Stimulated activated CD8-positive, alpha-beta memory T cell treated with anti-CD3 and anti-CD28 coated beads, Interleukin-12 subunit alpha, Interleukin-12 subunit beta, amount 100 ng/mL, for 1 hour (primary cell): ENCODE data around the gene INPP5F.

Experiments used
- DNase-seq: peaks from one replicate; pipeline ENCODE4 v3.0.0-alpha.2; 2020; ENCODE audit warnings: low read depth

Gene INPP5F

DNA sequence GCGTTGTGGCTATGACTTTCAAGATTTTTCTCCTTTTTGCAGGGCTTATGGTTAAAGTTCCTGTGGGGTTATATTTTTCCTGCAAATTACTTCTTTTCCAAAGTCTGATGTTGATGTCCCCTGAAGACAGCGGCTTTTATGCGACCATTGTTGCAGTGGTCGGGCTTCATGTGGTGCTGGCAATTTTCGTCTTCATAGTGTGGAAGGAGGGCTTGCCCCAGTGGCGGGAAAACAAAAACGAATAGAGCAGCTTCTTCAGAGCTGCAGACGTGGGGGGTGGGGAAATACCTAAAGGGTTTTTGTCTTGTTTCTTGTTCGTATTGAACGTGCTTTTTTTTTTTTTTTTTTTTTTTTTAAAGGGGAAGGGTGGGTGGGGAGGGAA lies 93.0 kb downstream of the INPP5F start:
- DNase-seq = no peak

DNA sequence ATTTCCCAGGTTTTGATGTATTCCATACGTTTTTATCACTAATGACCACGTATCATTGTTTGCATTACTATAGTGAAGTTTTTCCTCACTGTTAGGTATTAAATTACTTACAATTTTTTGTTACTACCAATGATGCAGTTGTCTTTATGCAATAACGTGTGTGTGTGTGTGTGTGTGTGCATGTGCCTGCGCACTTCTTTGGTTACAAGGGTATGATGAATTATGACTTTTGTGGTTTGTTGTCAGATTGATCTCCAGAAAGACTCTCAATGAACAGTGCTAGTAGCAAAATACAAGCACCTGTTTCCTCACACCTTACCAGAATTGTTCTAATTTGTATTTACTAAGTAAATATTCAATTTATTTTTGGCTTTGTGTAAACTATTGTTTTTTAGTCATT lies 95.3 kb downstream of the INPP5F start:
- DNase-seq = no peak

DNA sequence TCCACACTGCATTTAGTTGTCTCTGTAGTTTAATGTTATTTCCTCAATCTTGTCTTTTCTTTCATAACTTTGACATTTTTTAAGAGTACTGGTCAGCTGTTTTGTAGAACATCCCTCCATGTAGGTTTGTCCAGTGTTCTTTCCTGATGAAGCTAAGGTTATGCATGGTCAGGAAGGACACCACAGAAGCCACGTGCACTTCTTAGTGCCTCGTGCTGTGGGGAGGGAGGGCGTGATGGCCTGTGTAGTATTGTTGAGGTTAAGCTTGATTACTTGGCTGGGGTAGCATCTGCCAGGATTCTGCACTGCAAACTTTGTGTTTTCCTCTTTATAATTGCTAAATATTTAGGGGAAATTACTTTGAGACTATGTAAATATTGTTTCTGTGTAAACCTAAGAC lies 98.4 kb downstream of the INPP5F start:
- DNase-seq = no peak

- no peak for DNase-seq
These were observed 100.9 kb downstream of the INPP5F start for GRCh38 chr10:119826771-119827170.

- no peak for DNase-seq
These were observed 101.6 kb downstream of the INPP5F start for GRCh38 chr10:119827430-119827829.

GRCh38 chr10:119829429-119829828 lies 103.6 kb downstream of the INPP5F start:
- no peak for DNase-seq

DNA sequence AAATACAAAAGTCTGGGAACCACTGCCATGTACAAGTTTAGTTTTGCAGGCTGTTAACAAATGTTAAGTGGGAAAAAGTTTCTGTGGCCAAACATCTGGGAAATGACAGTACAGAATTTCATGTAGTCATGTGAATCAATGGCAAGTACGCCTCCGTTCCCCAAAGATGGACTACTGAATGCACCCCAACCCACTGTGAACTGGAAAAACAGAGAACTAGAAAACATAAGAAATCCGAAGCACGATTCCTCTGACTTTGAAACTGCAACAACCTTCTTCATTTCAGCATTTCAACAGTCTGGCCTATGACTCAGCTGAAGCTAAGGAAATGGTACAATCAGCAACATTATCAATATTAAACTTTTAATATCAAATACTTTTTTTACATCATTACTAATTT lies 105.0 kb downstream of the INPP5F start:
- no peak for DNase-seq

- no peak for DNase-seq
These were observed 105.8 kb downstream of the INPP5F start for GRCh38 chr10:119831656-119832055.

GRCh38 chr10:119832951-119833350 lies 107.1 kb downstream of the INPP5F start:
- no peak for DNase-seq

GRCh38 chr10:119834188-119834587 lies 108.3 kb downstream of the INPP5F start:
- DNase-seq = no peak

GRCh38 chr10:119845656-119846055 lies 119.8 kb downstream of the INPP5F start:
- DNase-seq = no peak

DNA sequence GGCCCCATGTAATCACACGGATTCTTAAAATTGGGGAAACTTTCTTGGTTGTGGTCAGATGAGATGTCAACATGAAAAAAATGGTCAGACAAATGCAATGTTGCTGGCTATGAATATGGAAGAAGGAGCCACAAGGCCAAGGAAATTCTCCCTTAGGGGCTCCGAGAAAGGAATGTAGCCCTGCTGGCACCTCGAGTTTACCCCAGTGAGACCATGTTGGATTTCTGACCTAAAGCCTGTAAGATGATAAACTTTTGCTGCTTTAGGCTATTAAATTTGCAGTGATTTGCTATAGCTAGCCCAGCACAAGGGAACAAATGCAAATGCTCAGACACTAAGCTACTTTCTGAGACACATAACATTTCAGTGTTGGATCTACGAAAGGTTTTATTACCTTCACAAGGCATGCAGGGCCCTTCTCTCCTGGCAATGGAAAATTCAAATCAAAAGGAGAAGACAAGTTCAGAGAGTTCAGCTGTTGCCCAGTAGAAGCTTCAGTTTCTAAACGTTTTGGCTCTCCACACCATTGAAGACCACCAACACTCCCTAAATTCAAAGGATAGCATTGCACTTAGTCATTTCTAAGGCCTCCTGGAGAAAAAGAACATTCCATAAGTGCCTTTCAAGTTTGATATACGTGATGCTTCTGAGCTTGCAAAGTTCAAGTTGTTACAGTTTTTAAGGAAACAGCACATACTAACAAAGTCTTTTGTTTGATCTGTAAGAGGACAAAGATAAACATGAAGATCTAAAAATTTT lies 123.4 kb downstream of the INPP5F start:
- no peak for DNase-seq

- DNase-seq = no peak
These were observed 124.1 kb downstream of the INPP5F start for GRCh38 chr10:119849944-119850343.

DNA sequence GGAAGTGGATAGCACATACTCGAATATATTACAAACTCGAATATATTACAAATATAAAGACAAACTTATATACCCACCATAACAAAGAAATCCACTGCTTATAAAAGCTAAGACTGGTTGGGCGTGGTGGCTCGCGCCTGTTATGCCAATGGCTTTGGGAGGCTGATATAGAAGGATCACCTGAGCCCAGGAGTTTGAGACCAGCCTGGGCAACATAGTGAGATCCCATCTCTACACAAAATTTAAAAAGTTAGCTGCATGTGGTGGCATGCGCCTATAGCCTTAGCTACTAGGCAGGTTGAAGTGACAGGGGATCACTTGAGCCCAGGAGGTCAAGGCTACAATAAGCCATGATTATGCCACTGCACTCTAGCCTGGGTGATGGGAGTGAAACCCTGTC lies 126.4 kb downstream of the INPP5F start:
- no peak for DNase-seq

- DNase-seq = no peak
These were observed 127.0 kb downstream of the INPP5F start for GRCh38 chr10:119852822-119853221.

DNA sequence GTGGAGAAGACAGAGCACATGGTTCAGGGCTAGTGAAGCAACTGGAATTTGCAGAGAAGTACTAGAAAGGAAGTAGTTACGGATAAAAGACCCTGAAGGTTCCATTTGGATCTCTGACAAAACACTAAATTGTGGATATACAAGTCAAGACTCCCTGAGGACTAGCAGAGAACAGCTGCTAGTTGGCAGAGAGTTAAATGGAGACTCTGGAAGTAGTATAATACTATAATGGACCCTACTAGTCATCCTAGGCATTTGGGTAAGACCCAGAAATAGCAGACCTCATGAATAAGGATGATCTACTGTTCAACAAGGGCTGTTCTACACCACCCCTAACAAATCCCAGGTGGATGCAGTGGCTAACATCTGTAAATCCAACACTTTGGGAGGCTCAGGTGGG lies 127.7 kb downstream of the INPP5F start:
- no peak for DNase-seq

DNA sequence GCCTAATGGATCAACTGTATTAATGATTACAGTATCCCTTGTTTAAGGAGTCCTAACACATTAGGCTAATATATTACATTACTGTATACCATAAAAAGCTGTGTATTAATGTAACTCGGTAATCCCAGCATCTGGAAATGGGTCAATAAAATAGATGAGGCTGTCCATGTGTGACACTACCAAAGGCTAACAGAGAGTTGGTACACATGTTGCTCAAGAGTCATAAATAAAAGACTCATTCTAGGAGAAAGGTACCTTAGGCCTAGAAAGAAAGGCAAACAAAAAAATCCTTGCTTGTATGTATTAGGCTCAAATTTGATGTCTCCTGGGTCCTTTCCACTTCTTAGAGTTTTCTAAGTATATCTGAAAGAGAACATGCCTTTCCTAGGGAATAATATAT lies 132.2 kb downstream of the INPP5F start:
- no peak for DNase-seq

DNA sequence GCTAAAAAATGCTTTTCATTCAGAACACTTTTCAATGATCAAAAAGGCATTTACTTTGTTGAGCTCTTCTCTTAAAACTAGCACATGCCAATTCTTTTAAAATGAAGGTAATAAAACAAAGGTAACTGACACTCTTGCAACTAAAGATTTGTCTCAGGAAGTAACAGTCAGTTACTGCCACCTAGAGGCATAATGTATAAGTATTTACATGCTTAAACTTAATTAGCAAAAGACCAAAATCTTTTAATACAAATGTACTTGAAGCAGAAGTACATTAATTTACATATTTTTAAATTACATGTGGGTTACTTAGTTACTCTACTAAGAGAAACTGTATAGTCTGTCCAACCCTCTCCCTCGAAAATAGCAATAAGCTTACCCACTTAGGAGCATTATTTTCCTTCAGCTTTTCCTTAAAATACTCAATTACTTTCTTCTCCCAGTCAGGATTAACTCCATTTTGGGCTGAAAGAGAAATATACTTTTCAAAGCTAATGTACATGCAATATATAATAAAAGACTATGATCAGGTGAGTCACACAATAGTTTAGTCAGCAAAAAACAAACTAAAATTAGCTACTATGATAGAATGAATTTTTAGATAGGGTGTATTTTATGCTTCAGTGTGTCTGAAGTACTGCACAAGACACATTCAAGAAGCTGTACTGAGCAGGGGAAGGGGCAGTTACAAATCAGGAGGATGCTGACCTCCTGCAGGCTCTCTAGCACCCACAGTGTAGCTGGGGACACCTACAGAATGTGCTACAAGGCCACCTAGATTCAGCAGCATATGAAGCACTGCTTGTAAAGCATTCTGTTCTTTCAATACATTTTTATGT lies 133.8 kb downstream of the INPP5F start:
- no peak for DNase-seq

DNA sequence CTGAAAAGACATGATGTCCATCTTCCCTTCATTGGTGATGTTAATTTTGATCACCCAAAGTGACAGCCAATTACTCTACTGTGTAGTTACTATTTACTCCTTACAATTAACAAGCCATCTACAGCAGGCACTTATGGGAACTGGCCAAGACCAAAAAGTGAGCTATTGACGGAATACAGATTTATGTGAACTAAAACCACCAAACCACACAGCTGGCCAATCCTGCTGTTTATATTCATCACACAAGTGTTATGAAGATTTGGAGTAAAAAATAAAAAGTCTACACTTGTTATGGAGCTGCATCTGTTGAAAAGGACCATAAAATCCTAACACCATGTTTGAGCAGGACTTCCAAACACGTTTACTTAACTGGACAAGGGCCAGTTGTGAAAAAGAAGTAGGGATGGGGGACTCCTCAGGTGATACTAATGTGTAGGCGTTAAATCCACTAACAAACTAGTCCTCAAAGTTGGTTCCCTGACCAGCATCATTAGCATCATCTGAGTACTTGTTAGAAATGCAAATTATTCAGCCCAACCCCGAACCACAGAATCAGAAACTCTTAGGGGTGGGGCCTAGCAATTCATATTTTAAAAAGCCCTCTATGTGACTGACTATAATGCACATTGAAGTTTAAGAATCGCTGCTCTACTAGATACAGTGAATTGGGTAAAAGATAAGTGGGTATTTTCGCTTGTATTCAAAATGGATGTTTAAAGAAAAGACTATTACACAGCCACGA lies 135.2 kb downstream of the INPP5F start:
- no peak for DNase-seq

DNA sequence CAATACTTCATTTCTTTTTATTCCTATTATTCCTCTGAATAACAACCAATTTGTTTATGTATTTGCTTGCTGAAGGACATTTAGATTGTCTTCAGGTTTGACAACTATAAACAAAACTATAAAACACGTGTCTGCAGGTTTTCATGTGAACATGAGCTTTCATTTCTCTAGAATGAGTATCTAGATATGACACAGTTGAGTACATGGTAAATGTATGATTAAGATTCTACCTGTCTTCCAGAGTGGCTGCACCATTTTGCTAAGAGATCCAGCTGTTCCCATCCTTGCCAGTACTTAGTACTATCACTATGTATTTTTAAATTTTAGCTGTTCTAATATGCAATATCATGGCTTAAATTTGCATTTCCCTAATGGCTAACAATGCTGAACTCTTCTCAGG lies 136.7 kb downstream of the INPP5F start:
- no peak for DNase-seq

DNA sequence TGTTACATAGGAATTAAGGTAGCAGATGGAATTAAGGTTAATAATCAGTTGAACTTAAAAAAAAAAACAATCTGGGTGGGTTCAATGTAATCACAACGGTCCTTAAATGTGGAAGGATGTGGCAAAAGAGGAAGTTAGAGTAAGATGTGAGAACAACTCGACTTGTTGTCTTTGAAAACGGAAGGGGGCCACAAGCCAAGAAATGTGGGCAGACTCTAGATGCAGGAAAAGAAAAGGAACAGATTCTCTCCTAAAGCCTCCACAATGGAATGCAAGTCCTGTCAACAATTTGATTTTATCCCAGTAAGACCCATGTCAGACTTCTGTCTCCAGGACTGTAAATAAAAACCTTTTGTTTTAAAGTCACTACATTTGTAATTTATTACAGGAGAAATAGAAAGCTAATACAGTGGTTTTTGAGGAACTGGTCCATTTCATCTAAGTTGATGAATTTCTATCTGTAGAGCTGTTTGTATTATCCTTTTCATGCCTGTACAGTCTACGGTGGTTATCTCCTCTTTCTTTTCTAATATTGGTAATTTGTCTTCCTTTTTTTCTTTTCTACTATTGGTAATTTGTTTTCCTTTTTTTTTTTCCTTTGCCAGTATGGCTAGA lies 138.2 kb downstream of the INPP5F start:
- no peak for DNase-seq

- no peak for DNase-seq
These were observed 139.9 kb downstream of the INPP5F start for GRCh38 chr10:119865699-119866240.
